Upper lobe of left lung (tissue), 4 donors: ENCODE data around the gene MASP1.

Source experiments
- EP300 ChIP-seq, 4 donors: sonication (generic); formaldehyde crosslinking; IDR thresholded peaks; one replicate each; pipeline ENCODE4 v1.5.1; 2017; ENCODE audit warnings: antibody characterized with exemption in 4 of 4, control low read depth in 2 of 4
- POLR2A ChIP-seq, 4 donors: fragments of 450-650 bp; IDR thresholded peaks; one replicate each; pipeline ENCODE4 v1.5.1; 2016 to 2017; ENCODE audit warnings: antibody characterized with exemption in 4 of 4, mild to moderate bottlenecking in 2 of 4
- POLR2AphosphoS5 ChIP-seq, 2 donors: sonication (generic); formaldehyde crosslinking; IDR thresholded peaks; one replicate each; pipeline ENCODE4 v1.5.1; 2017; ENCODE audit warnings: antibody characterized with exemption in 2 of 2
- TF ChIP-seq, protein P1 (sequence below), 6 experiments: fragments of 450-650 bp in 4 of 6; fragments of 200-600 bp in 2 of 6; sonication (generic) in 2 of 6; IDR thresholded peaks; one replicate each; pipeline ENCODE4 v1.5.1; 2016 to 2019; ENCODE audit warnings: antibody characterized with exemption in 6 of 6

DNA sequence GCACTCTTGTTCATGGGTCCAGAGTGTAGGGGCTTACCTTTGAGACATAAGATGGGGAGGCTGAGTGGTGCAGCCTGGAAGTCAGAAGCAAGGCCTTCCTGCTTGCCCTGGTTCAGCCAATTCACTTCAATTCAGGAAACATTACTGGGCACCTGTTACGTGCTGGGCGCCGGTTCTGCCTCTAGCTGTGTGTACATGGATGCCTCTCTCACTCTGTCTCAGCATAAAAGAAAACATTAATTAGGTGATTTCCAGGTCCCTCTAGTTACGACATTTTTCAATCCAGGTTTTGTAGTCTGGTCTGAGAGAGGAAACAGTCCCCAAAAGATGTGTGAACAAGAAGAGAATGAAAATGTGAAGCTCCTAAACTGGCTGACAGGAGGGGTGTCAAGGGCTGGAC is 93.0 kb downstream of the MASP1 start:
- TF ChIP-seq, protein P1, sequence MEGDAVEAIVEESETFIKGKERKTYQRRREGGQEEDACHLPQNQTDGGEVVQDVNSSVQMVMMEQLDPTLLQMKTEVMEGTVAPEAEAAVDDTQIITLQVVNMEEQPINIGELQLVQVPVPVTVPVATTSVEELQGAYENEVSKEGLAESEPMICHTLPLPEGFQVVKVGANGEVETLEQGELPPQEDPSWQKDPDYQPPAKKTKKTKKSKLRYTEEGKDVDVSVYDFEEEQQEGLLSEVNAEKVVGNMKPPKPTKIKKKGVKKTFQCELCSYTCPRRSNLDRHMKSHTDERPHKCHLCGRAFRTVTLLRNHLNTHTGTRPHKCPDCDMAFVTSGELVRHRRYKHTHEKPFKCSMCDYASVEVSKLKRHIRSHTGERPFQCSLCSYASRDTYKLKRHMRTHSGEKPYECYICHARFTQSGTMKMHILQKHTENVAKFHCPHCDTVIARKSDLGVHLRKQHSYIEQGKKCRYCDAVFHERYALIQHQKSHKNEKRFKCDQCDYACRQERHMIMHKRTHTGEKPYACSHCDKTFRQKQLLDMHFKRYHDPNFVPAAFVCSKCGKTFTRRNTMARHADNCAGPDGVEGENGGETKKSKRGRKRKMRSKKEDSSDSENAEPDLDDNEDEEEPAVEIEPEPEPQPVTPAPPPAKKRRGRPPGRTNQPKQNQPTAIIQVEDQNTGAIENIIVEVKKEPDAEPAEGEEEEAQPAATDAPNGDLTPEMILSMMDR (IDR thresholded peaks at IDR 0.05): no peak
- TF ChIP-seq EP300 (IDR thresholded peaks at IDR 0.05): no peak
- no peak for TF ChIP-seq POLR2A (IDR thresholded peaks at IDR 0.05)
- no peak for TF ChIP-seq POLR2AphosphoS5 (IDR thresholded peaks at IDR 0.05)
